PC-3 (cell line): Measurements from ENCODE around the gene ACTG2.

Source experiments
- EZH2 ChIP-seq: fragments of 300-600 bp; sonication (generic); IDR thresholded peaks from one replicate; pipeline ENCODE4 v1.6.1; 2017; ENCODE audit warnings: antibody characterized with exemption, mild to moderate bottlenecking, low read length; ENCODE audit not compliant: unreplicated experiment
- EZH2phosphoT487 ChIP-seq: fragments of 300-600 bp; sonication (generic); IDR thresholded peaks from 2 replicates; pipeline ENCODE4 v1.6.1; 2018; ENCODE audit warnings: mild to moderate bottlenecking, antibody characterized with exemption, low read length, borderline replicate concordance
- TF ChIP-seq, protein P1 (sequence below): fragments of 300-600 bp; sonication (generic); conservative IDR thresholded peaks from 2 replicates; pipeline ENCODE4 v1.5.1; 2017; ENCODE audit warnings: antibody characterized with exemption, low read depth, mild to moderate bottlenecking, low read length

DNA sequence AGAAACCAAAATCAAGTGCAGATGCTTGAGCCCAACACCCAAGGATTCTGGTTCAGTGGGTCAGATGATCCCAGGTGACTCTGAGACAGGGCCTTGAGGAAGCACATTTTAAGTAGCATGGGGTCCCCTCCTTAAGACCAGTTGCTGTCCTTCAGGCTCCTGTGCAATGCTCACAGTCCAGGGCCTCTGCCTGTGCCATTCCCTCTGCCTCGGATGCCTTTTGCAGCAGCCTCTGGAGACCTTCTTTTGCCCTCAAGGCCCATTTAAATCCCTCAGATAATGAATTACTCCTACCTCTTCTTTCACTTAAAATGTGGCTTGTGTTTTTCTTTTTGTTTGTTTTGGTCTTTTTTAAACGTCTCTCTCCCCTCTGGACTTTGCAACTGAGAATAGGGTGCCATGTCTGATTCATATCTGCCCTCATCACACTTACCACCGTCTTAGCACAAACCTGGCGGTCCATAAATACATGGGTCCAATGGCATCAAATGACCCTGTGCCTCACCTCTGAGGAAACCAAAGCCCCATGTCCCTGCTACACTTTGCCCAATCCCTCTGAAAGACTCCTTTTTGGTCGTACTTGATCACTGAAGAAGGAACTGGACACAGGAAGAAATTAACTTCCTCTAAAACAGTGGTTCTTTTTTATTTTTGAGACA lies 14.2 kb downstream of the ACTG2 start:
- TF ChIP-seq EZH2phosphoT487 (no peak), EZH2 (no peak)
- TF ChIP-seq, protein P1, sequence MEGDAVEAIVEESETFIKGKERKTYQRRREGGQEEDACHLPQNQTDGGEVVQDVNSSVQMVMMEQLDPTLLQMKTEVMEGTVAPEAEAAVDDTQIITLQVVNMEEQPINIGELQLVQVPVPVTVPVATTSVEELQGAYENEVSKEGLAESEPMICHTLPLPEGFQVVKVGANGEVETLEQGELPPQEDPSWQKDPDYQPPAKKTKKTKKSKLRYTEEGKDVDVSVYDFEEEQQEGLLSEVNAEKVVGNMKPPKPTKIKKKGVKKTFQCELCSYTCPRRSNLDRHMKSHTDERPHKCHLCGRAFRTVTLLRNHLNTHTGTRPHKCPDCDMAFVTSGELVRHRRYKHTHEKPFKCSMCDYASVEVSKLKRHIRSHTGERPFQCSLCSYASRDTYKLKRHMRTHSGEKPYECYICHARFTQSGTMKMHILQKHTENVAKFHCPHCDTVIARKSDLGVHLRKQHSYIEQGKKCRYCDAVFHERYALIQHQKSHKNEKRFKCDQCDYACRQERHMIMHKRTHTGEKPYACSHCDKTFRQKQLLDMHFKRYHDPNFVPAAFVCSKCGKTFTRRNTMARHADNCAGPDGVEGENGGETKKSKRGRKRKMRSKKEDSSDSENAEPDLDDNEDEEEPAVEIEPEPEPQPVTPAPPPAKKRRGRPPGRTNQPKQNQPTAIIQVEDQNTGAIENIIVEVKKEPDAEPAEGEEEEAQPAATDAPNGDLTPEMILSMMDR, result no peak
